OCI-LY7 (cell line): ENCODE results near the gene GPRIN3.

Experiments
- CTCF ChIP-seq: fragments of 200-600 bp; sonication (generic); conservative IDR thresholded peaks from 2 replicates; pipeline ENCODE4 v1.5.1; 2014; ENCODE audit warnings: mild to moderate bottlenecking, antibody characterized with exemption, low read length, moderate library complexity, mixed read lengths
- EZH2phosphoT487 ChIP-seq: fragments of 200-600 bp; sonication (generic); IDR thresholded peaks from 2 replicates; pipeline ENCODE4 v1.6.1; 2018; ENCODE audit warnings: low read depth, borderline replicate concordance, mild to moderate bottlenecking, mixed run types, antibody characterized with exemption, low read length, moderate library complexity, mixed read lengths

GRCh38 chr4:89312066-89312465, 4.5 kb upstream of the GPRIN3 start:
- TF ChIP-seq CTCF: no peak
- TF ChIP-seq EZH2phosphoT487: no peak
